BLaER1 treated with 17β-estradiol and CSF1 and Interleukin-3, amounts not matched to agents 10 nM and 100 nM (cell line): ENCODE results near the gene EMB.
"Not testable (repeated sequence)": the region's sequence is repeated elsewhere in the genome, so short reads cannot be mapped to it uniquely, and the experiment has no call there.

Experiments
- H3K27ac ChIP-seq, 11 experiments: shearing (Covaris generic); formaldehyde crosslinking; 2 replicates each; pipeline ENCODE4 v1.8.1; 2022
- H3K27me3 ChIP-seq, 11 experiments: shearing (Covaris generic); formaldehyde crosslinking; 2 replicates each; pipeline ENCODE4 v1.8.1; 2022
- H3K36me3 ChIP-seq, 11 experiments: shearing (Covaris generic); formaldehyde crosslinking; 2 replicates each; pipeline ENCODE4 v1.8.1; 2022
- H3K4me1 ChIP-seq, 10 experiments: shearing (Covaris generic); formaldehyde crosslinking; 2 replicates each; pipeline ENCODE4 v1.8.1; 2022
- H3K4me2 ChIP-seq, 11 experiments: shearing (Covaris generic); formaldehyde crosslinking; 2 replicates each; pipeline ENCODE4 v1.8.1; 2022
- H3K4me3 ChIP-seq, 10 experiments: shearing (Covaris generic); formaldehyde crosslinking; 2 replicates each; pipeline ENCODE4 v1.8.1; 2022
- H3K9ac ChIP-seq, 11 experiments: shearing (Covaris generic); formaldehyde crosslinking; 2 replicates each; pipeline ENCODE4 v1.8.1; 2022
- H3K9me3 ChIP-seq, 11 experiments: shearing (Covaris generic); formaldehyde crosslinking; replicated peaks in 1 of 11; 2 replicates each; pipeline ENCODE4 v1.8.1; 2022
- H4K20me1 ChIP-seq, 11 experiments: shearing (Covaris generic); formaldehyde crosslinking; 2 replicates each; pipeline ENCODE4 v1.8.1; 2022
- Cebpa-rat ChIP-seq, 11 experiments: shearing (Covaris generic); IDR thresholded peaks; 2 replicates each; pipeline ENCODE4 v1.8.1; 2022

Gene EMB

DNA sequence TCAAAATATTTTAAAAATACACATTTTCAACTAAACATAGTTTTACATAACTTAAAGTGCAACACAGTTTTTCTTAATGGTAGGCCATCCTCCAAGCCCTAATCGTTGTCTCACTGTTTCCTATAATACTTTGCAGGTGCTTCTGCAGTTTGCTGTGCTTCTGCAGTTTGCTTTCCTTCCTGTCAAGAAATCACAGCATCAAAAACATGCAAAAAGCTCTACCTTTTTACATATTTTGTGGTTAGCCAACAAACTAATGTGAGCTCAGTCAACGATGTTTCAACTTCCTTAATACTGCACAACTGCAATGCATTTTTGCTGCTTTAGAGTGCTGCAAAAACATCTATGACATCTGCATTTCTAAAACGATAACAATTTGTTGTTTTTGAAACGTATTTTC, 25.2 kb downstream of the EMB start:
- Histone ChIP-seq H3K9ac (no peak overlapping the region), H3K36me3 (peaks cover 0 to 77% (median 57%) of the 10 kb centered on the region in 11 experiments; a peak in 18 of 22 replicates), H3K9me3 (peaks cover 5 to 15% (median 14%) of the 10 kb centered on the region in 11 experiments; a peak in 14 of 22 replicates), H4K20me1 (peaks cover 0 to 64% (median 23%) of the 10 kb centered on the region in 11 experiments; a peak in 9 of 22 replicates), H3K4me3 (no peak overlapping the region; a peak in 1 of 20 replicates), H3K27me3 (no peaks in the 10 kb centered on the region), H3K27ac (no peak overlapping the region), H3K4me2 (peak overlapping the region in 9 of 11 experiments; percentile 5 to 73 (median 50); a peak in 12 of 22 replicates), H3K4me1 (peaks cover 11 to 27% (median 15%) of the 10 kb centered on the region in 10 experiments; a peak in 18 of 20 replicates)
- no peak for TF ChIP-seq Cebpa-rat (IDR thresholded peaks at IDR 0.05)

DNA sequence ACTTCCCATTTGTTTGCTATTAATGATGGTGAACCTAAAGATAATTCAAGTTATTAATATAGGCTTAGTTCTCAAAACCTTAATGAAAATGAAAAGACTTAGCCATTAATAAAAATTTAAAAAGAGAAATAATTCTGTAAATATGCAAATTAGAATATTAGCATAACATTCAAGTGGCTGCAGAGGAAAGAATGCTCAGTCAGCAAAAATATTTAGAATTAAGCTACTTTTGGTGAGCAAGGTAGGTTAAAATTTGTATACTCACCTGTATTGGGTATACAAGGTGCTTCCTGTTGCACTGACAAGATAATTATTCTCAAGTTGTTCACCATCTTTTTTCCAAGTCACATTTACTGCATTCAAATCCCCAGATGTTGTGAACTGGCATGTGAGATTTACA, 30.2 kb downstream of the EMB start:
- H3K4me3 ChIP-seq, H3K4me2 ChIP-seq, H3K27me3 ChIP-seq, H3K9ac ChIP-seq, H3K27ac ChIP-seq, H3K9me3 ChIP-seq: not testable (repeated sequence)
- Histone ChIP-seq H3K36me3 (peaks cover 0 to 96% (median 69%) of the 10 kb centered on the region in 11 experiments; a peak in 17 of 22 replicates), H4K20me1 (peaks cover 0 to 29% (median 0%) of the 10 kb centered on the region in 11 experiments; a peak in 8 of 22 replicates), H3K4me1 (peaks cover 5 to 30% (median 11%) of the 10 kb centered on the region in 10 experiments; a peak in 19 of 20 replicates)

DNA sequence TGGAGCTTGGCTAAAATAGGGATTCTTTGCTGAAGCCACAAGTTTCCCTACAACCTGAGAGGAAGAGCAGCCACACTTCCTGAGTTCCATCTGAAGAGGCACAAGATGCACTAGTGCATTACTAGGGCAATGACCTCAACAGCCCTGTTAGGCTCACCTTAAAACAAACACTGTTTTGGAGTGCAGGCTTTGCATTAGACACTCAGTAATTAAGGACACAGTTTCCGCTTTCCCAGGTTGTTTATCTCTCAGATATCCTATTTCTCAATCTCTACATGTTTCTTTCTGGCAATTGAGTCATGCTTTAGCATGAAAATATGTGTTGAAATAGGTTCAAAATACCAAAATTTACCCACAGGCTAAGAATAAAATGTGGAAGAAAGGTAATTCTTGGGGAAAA, 34.2 kb downstream of the EMB start:
- no peaks in the 10 kb centered on the region for H3K9me3 ChIP-seq
- H3K27me3 ChIP-seq, result no peaks in the 10 kb centered on the region
- H3K4me1 ChIP-seq, result peaks cover 0 to 18% (median 7%) of the 10 kb centered on the region in 10 experiments; a peak in 14 of 20 replicates
- no peak overlapping the region for H3K4me3 ChIP-seq
- H3K27ac ChIP-seq, result no peak overlapping the region
- TF ChIP-seq Cebpa-rat (IDR thresholded peaks at IDR 0.05), result no peak
- H4K20me1 ChIP-seq, result peaks cover 0 to 6% (median 0%) of the 10 kb centered on the region in 11 experiments; a peak in 2 of 22 replicates
- H3K36me3 ChIP-seq, result peaks cover 0 to 100% (median 72%) of the 10 kb centered on the region in 11 experiments; a peak in 19 of 22 replicates
- H3K9ac ChIP-seq, result no peak overlapping the region
- peak overlapping the region in 8 of 11 experiments; percentile 1 to 45 (median 29); a peak in 10 of 22 replicates for H3K4me2 ChIP-seq

DNA sequence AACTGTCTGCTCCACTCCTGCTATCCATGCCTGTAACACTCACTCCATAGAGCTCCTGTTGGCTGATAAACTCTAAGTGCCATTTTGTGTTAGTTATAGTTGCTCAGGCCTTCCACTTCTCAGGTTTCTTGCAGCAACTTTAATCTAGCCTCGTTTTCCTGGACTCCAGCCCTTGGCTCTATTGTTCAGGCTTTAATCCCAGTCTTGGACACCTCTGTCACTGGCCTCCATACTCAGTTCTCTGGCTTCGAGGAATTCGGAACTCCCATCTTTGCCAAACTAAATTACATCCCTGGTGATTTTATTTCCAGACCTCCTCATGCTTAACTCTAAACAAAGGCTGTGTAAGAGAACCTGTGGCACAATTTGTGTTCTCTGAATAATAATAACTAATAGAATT, 39.8 kb downstream of the EMB start:
- H3K9ac ChIP-seq, result no peak overlapping the region

DNA sequence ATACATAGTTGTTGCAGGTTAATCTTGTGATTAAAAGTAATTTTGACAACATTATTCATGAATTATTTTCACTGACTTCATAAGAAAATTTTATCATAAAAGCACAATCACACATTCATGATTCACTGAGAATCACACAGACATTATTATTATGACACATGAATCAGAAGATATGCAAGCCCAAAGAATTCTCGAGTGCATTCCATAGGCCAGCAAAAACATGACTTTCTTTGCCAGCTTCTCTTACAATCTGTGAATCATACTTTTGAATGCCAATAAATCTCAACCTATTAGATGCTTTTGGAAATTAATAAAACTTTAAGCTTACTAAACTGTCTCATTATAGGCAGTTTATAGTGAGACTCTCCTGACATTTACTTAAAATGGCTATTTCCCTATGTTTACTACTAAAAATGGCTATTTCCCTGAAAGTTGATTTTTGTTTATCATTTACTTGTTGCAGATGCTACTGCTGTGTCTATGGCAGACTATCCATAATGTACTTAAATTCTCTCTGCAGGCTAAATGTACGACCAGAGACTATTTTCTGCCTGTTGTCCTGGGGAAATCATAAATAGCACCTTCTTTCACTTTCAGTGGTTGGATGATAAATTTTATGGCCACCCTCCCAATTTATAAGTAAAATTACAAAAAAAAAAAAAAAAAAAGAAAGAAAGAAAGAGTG, 47.0 kb downstream of the EMB start:
- H3K27me3 ChIP-seq, H3K9ac ChIP-seq, H4K20me1 ChIP-seq, H3K4me3 ChIP-seq, H3K4me2 ChIP-seq, H3K27ac ChIP-seq, H3K4me1 ChIP-seq: not testable (repeated sequence)
- peaks cover 6 to 92% (median 51%) of the 10 kb centered on the region in 11 experiments; a peak in 21 of 22 replicates for H3K36me3 ChIP-seq
- peaks cover 4 to 31% (median 16%) of the 10 kb centered on the region in 11 experiments; a peak in 16 of 22 replicates for H3K9me3 ChIP-seq

More for the DNA sequence above, 39.8 kb downstream of the EMB start:
- Histone ChIP-seq H3K27ac (no peak overlapping the region), H3K4me1 (no peaks in the 10 kb centered on the region), H3K36me3 (peaks cover 0 to 100% (median 75%) of the 10 kb centered on the region in 11 experiments), H3K9me3 (no peaks in the 10 kb centered on the region), H3K4me3 (no peak overlapping the region), H3K4me2 (no peak overlapping the region), H3K27me3 (no peaks in the 10 kb centered on the region), H4K20me1 (0 out of 22 replicates have a peak, but pooled peaks cover 0 to 6% (median 0%) of the 10 kb centered on the region in 11 experiments)
- no peak for TF ChIP-seq Cebpa-rat (IDR thresholded peaks at IDR 0.05)

DNA sequence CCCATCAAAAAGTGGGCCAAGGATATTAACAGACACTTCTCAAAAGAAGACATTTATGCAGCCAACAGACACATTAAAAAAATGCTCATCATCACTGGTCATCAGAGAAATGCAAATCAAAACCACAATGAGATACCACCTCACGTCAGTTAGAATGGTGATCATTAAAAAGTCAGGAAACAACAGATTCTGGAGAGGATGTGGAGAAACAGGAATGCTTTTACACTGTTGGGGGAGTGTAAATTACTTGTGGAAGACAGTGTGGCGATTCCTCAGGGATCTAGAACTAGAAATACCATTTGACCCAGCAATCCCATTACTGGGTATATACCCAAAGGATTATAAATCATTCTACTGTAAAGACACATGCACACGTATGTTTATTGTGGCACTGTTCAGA, 48.8 kb downstream of the EMB start:
- H3K4me3 ChIP-seq, H3K4me2 ChIP-seq, H4K20me1 ChIP-seq: not testable (repeated sequence)

DNA sequence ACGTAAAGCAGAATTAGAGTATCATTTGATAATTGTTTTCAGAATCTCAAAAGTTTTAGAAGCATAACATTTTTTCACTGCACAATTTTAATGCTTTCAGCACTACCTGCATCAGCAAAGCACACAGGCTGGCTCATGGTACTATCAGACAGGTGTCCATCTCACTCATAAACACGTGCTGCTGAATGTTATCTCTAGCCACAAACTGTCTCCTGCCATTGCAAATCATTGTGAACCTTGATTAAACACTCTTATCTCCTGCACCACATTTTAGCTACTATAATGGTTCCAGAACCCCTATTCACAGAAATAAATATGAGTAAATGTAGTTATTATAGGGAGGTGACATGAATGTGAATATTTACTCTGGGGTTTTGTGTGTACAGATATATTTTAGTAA, 56.7 kb downstream of the EMB start:
- not testable (repeated sequence) for H3K9ac ChIP-seq, H3K27me3 ChIP-seq, H3K4me3 ChIP-seq, H3K4me2 ChIP-seq, H3K4me1 ChIP-seq, H3K27ac ChIP-seq, H4K20me1 ChIP-seq
- peaks cover 7 to 40% (median 23%) of the 10 kb centered on the region in 11 experiments; a peak in 17 of 22 replicates for H3K9me3 ChIP-seq
- peaks cover 0 to 62% (median 40%) of the 10 kb centered on the region in 11 experiments; a peak in 20 of 22 replicates for H3K36me3 ChIP-seq

More for the DNA sequence above, 48.8 kb downstream of the EMB start:
- not testable (repeated sequence) for H3K9ac ChIP-seq, H3K27ac ChIP-seq, H3K27me3 ChIP-seq, H3K4me1 ChIP-seq
- peaks cover 7 to 48% (median 25%) of the 10 kb centered on the region in 11 experiments; a peak in 19 of 22 replicates for H3K9me3 ChIP-seq
- H3K36me3 ChIP-seq, result peaks cover 6 to 92% (median 58%) of the 10 kb centered on the region in 11 experiments; a peak in 21 of 22 replicates

DNA sequence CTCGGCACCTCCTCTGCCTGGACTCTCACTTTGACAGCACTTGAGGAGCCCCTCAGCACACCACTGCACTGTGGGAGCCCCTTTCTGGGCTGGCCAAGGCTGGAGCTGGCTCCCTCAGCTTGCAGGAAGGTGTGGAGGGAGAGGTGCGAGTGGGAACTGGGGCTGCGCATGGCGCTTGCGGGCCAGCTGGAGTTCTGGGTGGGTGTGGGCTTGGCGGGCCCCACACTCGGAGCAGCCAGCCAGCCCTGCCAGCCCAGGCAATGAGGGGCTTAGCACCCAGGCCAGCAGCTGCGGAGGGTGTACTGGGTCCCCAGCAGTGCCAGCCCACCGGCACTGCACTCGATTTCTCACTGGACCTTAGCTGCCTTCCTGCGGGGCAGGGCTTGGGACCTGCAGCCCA, 64.4 kb downstream of the EMB start:
- H3K9ac ChIP-seq, H3K27ac ChIP-seq, H3K4me1 ChIP-seq, H3K4me3 ChIP-seq, H4K20me1 ChIP-seq, H3K27me3 ChIP-seq, H3K4me2 ChIP-seq: not testable (repeated sequence)
- Histone ChIP-seq H3K9me3 (peaks cover 0 to 19% (median 9%) of the 10 kb centered on the region in 11 experiments; a peak in 15 of 22 replicates), H3K36me3 (peaks cover 0 to 30% (median 10%) of the 10 kb centered on the region in 11 experiments; a peak in 16 of 22 replicates)

DNA sequence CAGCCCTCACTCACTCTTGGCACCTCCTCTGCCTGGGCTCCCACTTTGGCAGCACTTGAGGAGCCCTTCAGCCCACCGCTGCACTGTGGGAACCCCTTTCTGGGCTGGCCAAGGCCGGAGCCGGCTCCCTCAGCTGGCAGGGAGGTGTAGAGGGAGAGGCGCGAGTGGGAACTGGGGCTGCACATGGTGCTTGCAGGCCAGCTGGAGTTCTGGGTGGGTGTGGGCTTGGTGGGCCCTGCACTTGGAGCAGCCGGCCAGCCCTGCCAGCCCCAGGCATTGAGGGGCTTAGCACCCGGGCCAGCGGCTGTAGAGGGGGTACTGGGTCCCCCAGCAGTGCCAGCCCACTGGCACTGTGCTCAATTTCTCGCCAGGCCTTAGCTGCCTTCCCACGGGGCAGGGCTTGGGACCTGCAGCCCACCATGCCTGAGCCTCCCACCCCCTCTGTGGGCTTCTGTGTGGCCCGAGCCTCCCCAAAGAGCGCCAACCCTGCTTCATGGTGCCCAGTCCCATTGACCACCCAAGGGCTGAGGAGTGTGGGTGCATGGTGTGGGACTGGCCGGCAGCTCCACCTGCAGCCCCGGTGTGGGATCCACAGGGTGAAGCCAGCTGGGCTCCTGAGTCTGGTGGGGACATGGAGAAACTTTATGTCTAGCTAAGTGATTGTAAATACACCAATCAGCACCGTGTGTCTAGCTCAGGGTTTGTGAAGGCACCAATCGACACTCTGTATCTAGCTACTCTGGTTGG, 71.6 kb downstream of the EMB start:
- H4K20me1 ChIP-seq, H3K27me3 ChIP-seq, H3K27ac ChIP-seq, H3K9ac ChIP-seq, H3K4me3 ChIP-seq, H3K4me2 ChIP-seq: not testable (repeated sequence)
- Histone ChIP-seq H3K9me3 (peaks cover 34 to 68% (median 48%) of the 10 kb centered on the region in 11 experiments), H3K36me3 (peaks cover 4 to 45% (median 17%) of the 10 kb centered on the region in 11 experiments; a peak in 19 of 22 replicates), H3K4me1 (peaks cover 0 to 17% (median 6%) of the 10 kb centered on the region in 10 experiments; a peak in 10 of 20 replicates)
